ENCODE results near the gene SCLT1. TPM values are rescaled to one million over a fixed set of nuclear protein-coding genes. Genes with fewer than 3 reads are reported as not detected.

Gene SCLT1
- total and polyA plus RNA-seq, 7 experiments from 2014 or later = 5.9 to 36.4 (median 24.6) TPM

GRCh38 chr4:128876200-128876599 is 217.1 kb downstream of the SCLT1 start:
- H3K27ac Mint-ChIP-seq = peak overlapping the region in 1 of 9 donors; percentile 2
- Histone ChIP-seq H3K9me3 (ENCODE audit: control insufficient read depth in 2 of 3, low read length in 3 of 3) (no peaks in the 10 kb centered on the region), H3K27me3 (ENCODE audit: control insufficient read depth in 2 of 2, insufficient read depth in 2 of 2, low read length in 2 of 2) (no peaks in the 10 kb centered on the region), H3K27ac (ENCODE audit: low read depth, low read length) (no peak overlapping the region), H3K4me1 (ENCODE audit: control insufficient read depth in 2 of 2, insufficient read depth in 2 of 2, low read length in 2 of 2) (no peaks in the 10 kb centered on the region), H3K4me3 (ENCODE audit: low read length) (no peak overlapping the region), H3K36me3 (ENCODE audit: control insufficient read depth in 2 of 3, insufficient read depth in 3 of 3, low read length in 3 of 3) (peaks cover 3 to 18% (median 4%) of the 10 kb centered on the region in 3 experiments)
- H3K36me3 Mint-ChIP-seq = peaks cover 10 to 24% (median 11%) of the 10 kb centered on the region in 5 donors
- intact Hi-C loops (cut with micrococcal nuclease) = no loop called here
- no peak for ATAC-seq
- POLR2A ChIA-PET = no interaction called here
- CTCF ChIA-PET = no interaction called here
- H3K27me3 Mint-ChIP-seq = no peaks in the 10 kb centered on the region
- H3K9me3 Mint-ChIP-seq = no peaks in the 10 kb centered on the region
- no peak overlapping the region for H3K4me3 Mint-ChIP-seq
- no peak for DNase-seq
- peaks cover 0 to 3% (median under 1%) of the 10 kb centered on the region in 7 donors for H3K4me1 Mint-ChIP-seq

GRCh38 chr4:128871948-128872347 is 221.4 kb downstream of the SCLT1 start:
- Histone ChIP-seq H3K4me3 (ENCODE audit: low read length) (no peak overlapping the region), H3K27me3 (ENCODE audit: control insufficient read depth in 2 of 2, insufficient read depth in 2 of 2, low read length in 2 of 2) (no peaks in the 10 kb centered on the region), H3K27ac (ENCODE audit: low read depth, low read length) (no peak overlapping the region), H3K9me3 (ENCODE audit: control insufficient read depth in 2 of 3, low read length in 3 of 3) (no peaks in the 10 kb centered on the region), H3K36me3 (ENCODE audit: control insufficient read depth in 2 of 3, insufficient read depth in 3 of 3, low read length in 3 of 3) (peaks cover 5 to 50% (median 16%) of the 10 kb centered on the region in 3 experiments), H3K4me1 (ENCODE audit: control insufficient read depth in 2 of 2, insufficient read depth in 2 of 2, low read length in 2 of 2) (no peaks in the 10 kb centered on the region)
- intact Hi-C loops (cut with micrococcal nuclease) = no loop called here
- Mint-ChIP-seq H3K27me3 (no peaks in the 10 kb centered on the region), H3K9me3 (no peaks in the 10 kb centered on the region), H3K36me3 (peaks cover 11 to 51% (median 30%) of the 10 kb centered on the region in 5 donors), H3K27ac (peak overlapping the region in 3 of 9 donors; percentile 9 to 67 (median 22)), H3K4me1 (peaks cover 0 to 17% (median 7%) of the 10 kb centered on the region in 7 donors), H3K4me3 (no peak overlapping the region)
- CTCF ChIA-PET = no interaction called here
- ATAC-seq = peak; percentile 83
- no peak for DNase-seq
- POLR2A ChIA-PET = no interaction called here

GRCh38 chr4:128869776-128870509 is 223.4 kb downstream of the SCLT1 start:
- no peak overlapping the region for H3K4me3 Mint-ChIP-seq
- H3K4me3 ChIP-seq (ENCODE audit: low read length) = no peak overlapping the region
- peaks cover 0 to 18% (median 7%) of the 10 kb centered on the region in 7 donors for H3K4me1 Mint-ChIP-seq
- H3K27ac ChIP-seq (ENCODE audit: low read depth, low read length) = no peak overlapping the region
- no peaks in the 10 kb centered on the region for H3K4me1 ChIP-seq (ENCODE audit: control insufficient read depth in 2 of 2, insufficient read depth in 2 of 2, low read length in 2 of 2)
- DNase-seq (no peak), ATAC-seq (no peak)
- POLR2A ChIA-PET = no interaction called here
- intact Hi-C loops (cut with micrococcal nuclease) = no loop called here
- H3K9me3 Mint-ChIP-seq = no peaks in the 10 kb centered on the region
- H3K9me3 ChIP-seq (ENCODE audit: control insufficient read depth in 2 of 3, low read length in 3 of 3) = no peaks in the 10 kb centered on the region
- CTCF ChIA-PET = interaction anchor here (0.5 kb wide), 1 partner anchor 678 kb away, joined by 3 read pairs; no protein-coding TSS in a partner anchor
- H3K36me3 ChIP-seq (ENCODE audit: control insufficient read depth in 2 of 3, insufficient read depth in 3 of 3, low read length in 3 of 3) = peaks cover 5 to 50% (median 16%) of the 10 kb centered on the region in 3 experiments
- peaks cover 18 to 57% (median 42%) of the 10 kb centered on the region in 5 donors for H3K36me3 Mint-ChIP-seq
- H3K27me3 Mint-ChIP-seq = no peaks in the 10 kb centered on the region
- peak overlapping the region; percentile 15 to 87 (median 42) for H3K27ac Mint-ChIP-seq
- no peaks in the 10 kb centered on the region for H3K27me3 ChIP-seq (ENCODE audit: control insufficient read depth in 2 of 2, insufficient read depth in 2 of 2, low read length in 2 of 2)

- Mint-ChIP-seq H3K9me3 (no peaks in the 10 kb centered on the region), H3K27ac (peak overlapping the region in 3 of 9 donors; percentile 32 to 49 (median 45)), H3K36me3 (peaks cover 19 to 59% (median 42%) of the 10 kb centered on the region in 5 donors), H3K4me3 (no peak overlapping the region), H3K4me1 (peaks cover under 1 to 18% (median 7%) of the 10 kb centered on the region in 7 donors), H3K27me3 (no peaks in the 10 kb centered on the region)
- H3K27ac ChIP-seq (ENCODE audit: low read depth, low read length) = no peak overlapping the region
- no peaks in the 10 kb centered on the region for H3K4me1 ChIP-seq (ENCODE audit: control insufficient read depth in 2 of 2, insufficient read depth in 2 of 2, low read length in 2 of 2)
- POLR2A ChIA-PET = interaction anchor here (0.6 to 0.8 kb wide), 2 partner anchors 17 to 196 kb away, joined by 3 read pairs; no protein-coding TSS in a partner anchor
- H3K36me3 ChIP-seq (ENCODE audit: control insufficient read depth in 2 of 3, insufficient read depth in 3 of 3, low read length in 3 of 3) = peaks cover 5 to 50% (median 16%) of the 10 kb centered on the region in 3 experiments
- H3K4me3 ChIP-seq (ENCODE audit: low read length) = no peak overlapping the region
- ATAC-seq = peak; percentile 56
- CTCF ChIA-PET = no interaction called here
- intact Hi-C loops (cut with micrococcal nuclease) = no loop called here
- H3K27me3 ChIP-seq (ENCODE audit: control insufficient read depth in 2 of 2, insufficient read depth in 2 of 2, low read length in 2 of 2) = no peaks in the 10 kb centered on the region
- no peak for DNase-seq
- no peaks in the 10 kb centered on the region for H3K9me3 ChIP-seq (ENCODE audit: control insufficient read depth in 2 of 3, low read length in 3 of 3)
Observed at GRCh38 chr4:128868758-128869157, 224.6 kb downstream of the SCLT1 start.

- H3K27ac ChIP-seq (ENCODE audit: low read depth, low read length) = no peak overlapping the region
Observed at GRCh38 chr4:128866691-128867090, 226.6 kb downstream of the SCLT1 start.

GRCh38 chr4:128866269-128866668 is 227.1 kb downstream of the SCLT1 start:
- H3K27ac Mint-ChIP-seq = peak overlapping the region in 3 of 9 donors; percentile 45 to 69 (median 54)
- H3K4me1 ChIP-seq (ENCODE audit: control insufficient read depth in 2 of 2, insufficient read depth in 2 of 2, low read length in 2 of 2) = peaks cover 20 to 22% of the 10 kb centered on the region in 2 donors
- H3K27me3 Mint-ChIP-seq = no peaks in the 10 kb centered on the region
- H3K27me3 ChIP-seq (ENCODE audit: control insufficient read depth in 2 of 2, insufficient read depth in 2 of 2, low read length in 2 of 2) = no peaks in the 10 kb centered on the region
- H3K36me3 ChIP-seq (ENCODE audit: control insufficient read depth in 2 of 3, insufficient read depth in 3 of 3, low read length in 3 of 3) = peaks cover 3 to 45% (median 21%) of the 10 kb centered on the region in 3 experiments
- peaks cover 19 to 43% (median 30%) of the 10 kb centered on the region in 7 donors for H3K4me1 Mint-ChIP-seq
- H3K4me3 Mint-ChIP-seq = no peak overlapping the region
- H3K36me3 Mint-ChIP-seq = peaks cover 10 to 50% (median 41%) of the 10 kb centered on the region in 5 donors
- no peak overlapping the region for H3K4me3 ChIP-seq (ENCODE audit: low read length)
- no peaks in the 10 kb centered on the region for H3K9me3 ChIP-seq (ENCODE audit: control insufficient read depth in 2 of 3, low read length in 3 of 3)
- no peaks in the 10 kb centered on the region for H3K9me3 Mint-ChIP-seq
- ChIA-PET POLR2A (no interaction called here), CTCF (interaction anchor here (1.0 kb wide), 1 partner anchor 9 kb away, joined by 3 read pairs; no protein-coding TSS in a partner anchor)
- no peak overlapping the region for H3K27ac ChIP-seq (ENCODE audit: low read depth, low read length)
- ATAC-seq = no peak
- intact Hi-C loops (cut with micrococcal nuclease) = no loop called here
- DNase-seq = no peak

More at GRCh38 chr4:128866691-128867090, 226.6 kb downstream of the SCLT1 start:
- no peak overlapping the region for H3K4me3 Mint-ChIP-seq
- DNase-seq (no peak), ATAC-seq (no peak)
- H3K36me3 Mint-ChIP-seq = peaks cover 14 to 54% (median 41%) of the 10 kb centered on the region in 5 donors
- peaks cover 5 to 46% (median 24%) of the 10 kb centered on the region in 3 experiments for H3K36me3 ChIP-seq (ENCODE audit: control insufficient read depth in 2 of 3, insufficient read depth in 3 of 3, low read length in 3 of 3)
- H3K4me1 ChIP-seq (ENCODE audit: control insufficient read depth in 2 of 2, insufficient read depth in 2 of 2, low read length in 2 of 2) = peaks cover 16 to 20% of the 10 kb centered on the region in 2 donors
- intact Hi-C loops (cut with micrococcal nuclease) = no loop called here
- CTCF ChIA-PET = no interaction called here
- H3K4me1 Mint-ChIP-seq = peaks cover 14 to 39% (median 26%) of the 10 kb centered on the region in 7 donors
- H3K27me3 Mint-ChIP-seq = no peaks in the 10 kb centered on the region
- H3K9me3 ChIP-seq (ENCODE audit: control insufficient read depth in 2 of 3, low read length in 3 of 3) = no peaks in the 10 kb centered on the region
- H3K4me3 ChIP-seq (ENCODE audit: low read length) = no peak overlapping the region
- no peaks in the 10 kb centered on the region for H3K27me3 ChIP-seq (ENCODE audit: control insufficient read depth in 2 of 2, insufficient read depth in 2 of 2, low read length in 2 of 2)
- H3K27ac Mint-ChIP-seq = peak overlapping the region in 2 of 9 donors; percentile 52 to 69
- no peaks in the 10 kb centered on the region for H3K9me3 Mint-ChIP-seq
- POLR2A ChIA-PET = no interaction called here
